Calu3 (cell line): Measurements from ENCODE around the gene ZNF525. TPM values are rescaled to one million over a fixed set of nuclear protein-coding genes. Genes with fewer than 3 reads are reported as not detected.

Source experiments
- BruUV-seq: library from RNA; stranded (reverse); fragments of 400-500 nt; replicated peaks from 2 replicates; lab custom pipeline; 2021; lab: Mats Ljungman, UMichigan
- CTCF ChIA-PET: fragments of 300-600 bp; sonication (Branson Sonifier 250); formaldehyde crosslinking; loops from one replicate; lab custom pipeline; 2022; ENCODE audit warnings: antibody characterized with exemption; lab: Charles Lee
- DNase-seq: peaks from one replicate; pipeline ENCODE4 v3.0.0; 2022
- H3K27ac Mint-ChIP-seq: one replicate; pipeline ENCODE4 v1.8.0; 2022; ENCODE audit warnings: mixed read lengths; ENCODE audit not compliant: unreplicated experiment
- H3K27me3 Mint-ChIP-seq: one replicate; pipeline ENCODE4 v1.8.0; 2022; ENCODE audit warnings: mixed read lengths; ENCODE audit not compliant: unreplicated experiment
- H3K36me3 Mint-ChIP-seq: one replicate; pipeline ENCODE4 v1.8.0; 2022; ENCODE audit warnings: mild to moderate bottlenecking, moderate library complexity, mixed read lengths; ENCODE audit not compliant: insufficient read depth, unreplicated experiment
- H3K4me1 Mint-ChIP-seq: one replicate; pipeline ENCODE4 v1.8.0; 2022; ENCODE audit warnings: mild to moderate bottlenecking, low read depth, mixed read lengths; ENCODE audit not compliant: unreplicated experiment
- H3K4me3 Mint-ChIP-seq: one replicate; pipeline ENCODE4 v1.8.0; 2022; ENCODE audit warnings: mild to moderate bottlenecking, low read depth, moderate library complexity, mixed read lengths; ENCODE audit not compliant: unreplicated experiment
- H3K9me3 Mint-ChIP-seq: one replicate; pipeline ENCODE4 v1.8.0; 2022; ENCODE audit warnings: low read depth, mixed read lengths; ENCODE audit not compliant: unreplicated experiment
- CTCF ChIP-seq: fragments of 200-600 bp; IDR thresholded peaks from one replicate; pipeline ENCODE4 v1.8.0; 2022; ENCODE audit warnings: antibody characterized with exemption; ENCODE audit not compliant: unreplicated experiment
- intact Hi-C: fragments of 100-400 bp; cut with micrococcal nuclease; formaldehyde crosslinking; loops from one replicate; pipeline ENCODE4 v1.10.0; 2022; ENCODE audit not compliant: unreplicated experiment
- total RNA-seq: library from RNA; stranded (reverse); gene quantifications from 2 replicates; pipeline ENCODE4 v1.2.3, GENCODE V29; 2022

Gene ZNF525
- total RNA-seq, 1 experiment from 2014 or later: 21.2 TPM

DNA sequence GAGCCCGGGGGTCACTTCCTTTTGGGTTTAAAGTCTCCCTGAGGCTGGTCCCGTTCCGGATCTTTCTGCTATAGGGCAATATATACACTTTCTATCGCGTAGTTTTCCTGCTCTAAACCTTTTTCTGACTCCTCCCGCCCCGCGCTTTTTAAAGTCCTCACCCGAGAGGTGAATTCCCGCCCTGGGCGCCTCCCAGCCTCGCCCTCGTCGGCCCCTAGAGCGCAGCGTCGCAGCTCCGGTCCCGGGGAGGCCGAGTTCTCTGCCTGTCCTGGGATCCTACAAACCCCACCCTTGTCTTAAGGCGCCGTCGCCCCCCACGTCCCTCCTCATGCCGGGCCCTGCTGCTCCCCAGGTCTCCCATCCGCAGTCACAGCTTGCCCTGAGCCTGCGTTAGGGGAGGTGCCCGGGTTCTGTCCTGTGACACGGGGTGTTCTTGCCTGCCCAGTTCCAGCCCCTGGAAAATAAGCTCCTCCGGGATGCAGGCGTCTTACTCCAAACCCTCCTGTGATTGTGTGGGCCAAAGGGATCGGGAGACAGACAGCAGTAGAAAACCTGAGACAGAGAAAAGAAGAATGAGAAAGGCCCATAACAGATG, 491 bp downstream of the ZNF525 start:
- peak; percentile 41 for DNase-seq
- intact Hi-C loops: loop anchor here (5.0 kb wide), 1 partner anchor 679 kb away; no protein-coding TSS in a partner anchor
- Mint-ChIP-seq H3K9me3 (peaks cover 25% of the 10 kb centered on the region), H3K4me3 (peak overlapping the region; percentile 90), H3K27ac (peak overlapping the region; percentile 88), H3K4me1 (peaks cover 12% of the 10 kb centered on the region), H3K36me3 (peaks cover 17% of the 10 kb centered on the region), H3K27me3 (no peaks in the 10 kb centered on the region)
- no peak for TF ChIP-seq CTCF
- BruUV-seq: no TSS peak
- CTCF ChIA-PET: no interaction called here

- no TSS peak for BruUV-seq
- peaks cover 18% of the 10 kb centered on the region for H3K36me3 Mint-ChIP-seq
- no peak for TF ChIP-seq CTCF
- H3K27ac Mint-ChIP-seq: no peak overlapping the region
- no peak overlapping the region for H3K4me3 Mint-ChIP-seq
- no peak for DNase-seq
- H3K4me1 Mint-ChIP-seq: no peaks in the 10 kb centered on the region
- intact Hi-C loops: no loop called here
- CTCF ChIA-PET: no interaction called here
- H3K9me3 Mint-ChIP-seq: peaks cover 26% of the 10 kb centered on the region
- no peaks in the 10 kb centered on the region for H3K27me3 Mint-ChIP-seq
Observed at GRCh38 chr19:53372196-53372595, 6.7 kb downstream of the ZNF525 start.

- H3K4me3 Mint-ChIP-seq: no peak overlapping the region
- no peaks in the 10 kb centered on the region for H3K4me1 Mint-ChIP-seq
- intact Hi-C loops: no loop called here
- H3K9me3 Mint-ChIP-seq: peaks cover 19% of the 10 kb centered on the region
- no TSS peak for BruUV-seq
- H3K36me3 Mint-ChIP-seq: peaks cover 29% of the 10 kb centered on the region
- no peak for TF ChIP-seq CTCF
- CTCF ChIA-PET: no interaction called here
- no peaks in the 10 kb centered on the region for H3K27me3 Mint-ChIP-seq
- no peak overlapping the region for H3K27ac Mint-ChIP-seq
- no peak for DNase-seq
Observed at GRCh38 chr19:53374288-53374687, 8.8 kb downstream of the ZNF525 start.

- H3K4me1 Mint-ChIP-seq: no peaks in the 10 kb centered on the region
- BruUV-seq: no TSS peak
- no peak overlapping the region for H3K27ac Mint-ChIP-seq
- no peaks in the 10 kb centered on the region for H3K27me3 Mint-ChIP-seq
- H3K9me3 Mint-ChIP-seq: peaks cover 19% of the 10 kb centered on the region
- no peak overlapping the region for H3K4me3 Mint-ChIP-seq
- CTCF ChIA-PET: no interaction called here
- intact Hi-C loops: no loop called here
- no peak for TF ChIP-seq CTCF
- H3K36me3 Mint-ChIP-seq: peaks cover 32% of the 10 kb centered on the region
- DNase-seq: no peak
Observed at GRCh38 chr19:53374743-53375142, 9.2 kb downstream of the ZNF525 start.
